ENCODE data around the gene FEM1A.
A peak's percentile ranks its signal among the peaks of the same experiment; 100 is the strongest.

- TF ChIP-seq, protein P1, sequence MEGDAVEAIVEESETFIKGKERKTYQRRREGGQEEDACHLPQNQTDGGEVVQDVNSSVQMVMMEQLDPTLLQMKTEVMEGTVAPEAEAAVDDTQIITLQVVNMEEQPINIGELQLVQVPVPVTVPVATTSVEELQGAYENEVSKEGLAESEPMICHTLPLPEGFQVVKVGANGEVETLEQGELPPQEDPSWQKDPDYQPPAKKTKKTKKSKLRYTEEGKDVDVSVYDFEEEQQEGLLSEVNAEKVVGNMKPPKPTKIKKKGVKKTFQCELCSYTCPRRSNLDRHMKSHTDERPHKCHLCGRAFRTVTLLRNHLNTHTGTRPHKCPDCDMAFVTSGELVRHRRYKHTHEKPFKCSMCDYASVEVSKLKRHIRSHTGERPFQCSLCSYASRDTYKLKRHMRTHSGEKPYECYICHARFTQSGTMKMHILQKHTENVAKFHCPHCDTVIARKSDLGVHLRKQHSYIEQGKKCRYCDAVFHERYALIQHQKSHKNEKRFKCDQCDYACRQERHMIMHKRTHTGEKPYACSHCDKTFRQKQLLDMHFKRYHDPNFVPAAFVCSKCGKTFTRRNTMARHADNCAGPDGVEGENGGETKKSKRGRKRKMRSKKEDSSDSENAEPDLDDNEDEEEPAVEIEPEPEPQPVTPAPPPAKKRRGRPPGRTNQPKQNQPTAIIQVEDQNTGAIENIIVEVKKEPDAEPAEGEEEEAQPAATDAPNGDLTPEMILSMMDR (IDR thresholded peaks at IDR 0.05 in 8 of 11, conservative IDR thresholded peaks at IDR 0.05 in 3 of 11), result peak in 2 of 11 experiments; percentile 13 to 16
- no peak for TF ChIP-seq POLR2A (IDR thresholded peaks at IDR 0.05)
- TF ChIP-seq POLR2AphosphoS5 (IDR thresholded peaks at IDR 0.05), result no peak
Observed at GRCh38 chr19:4829001-4829712, 37.6 kb downstream of the FEM1A start.

Measured in spleen (tissue), 7 donors.